Measurements from ENCODE around the gene DCAF5.

Gene DCAF5

DNA sequence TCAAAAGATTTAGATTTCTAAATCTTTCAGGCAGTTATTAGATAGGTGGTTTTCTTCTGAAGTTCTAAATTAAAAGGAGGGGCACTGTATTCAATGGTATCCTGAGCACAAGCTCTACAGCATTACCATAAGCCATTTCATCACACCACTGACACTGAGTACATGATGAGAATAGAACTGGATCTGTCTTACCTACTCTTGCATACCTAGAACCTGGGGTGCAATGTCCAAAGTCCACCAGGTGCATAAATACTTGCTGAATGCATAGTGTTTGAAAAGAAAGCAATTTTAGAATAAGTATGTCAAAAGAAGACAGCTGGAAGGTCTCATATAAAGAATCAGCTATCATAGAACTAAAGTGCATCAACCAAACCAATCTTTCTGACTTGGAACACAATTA lies 88.3 kb downstream of the DCAF5 start:
- Histone ChIP-seq H2BK15ac (ENCODE audit: low read length) (no peak overlapping the region), H4K91ac (ENCODE audit: low read depth, low read length, poor library complexity) (no peak overlapping the region), H3K4me2 (ENCODE audit: insufficient read depth, low read length, poor library complexity, severe bottlenecking) (no peak overlapping the region), H2BK120ac (ENCODE audit: low read depth, low read length) (no peak overlapping the region), H3K9me3 (replicated peaks in 1 of 2; ENCODE audit: control insufficient read depth in 2 of 2, insufficient read depth in 1 of 2, low read depth in 1 of 2, low read length in 2 of 2) (no peaks in the 10 kb centered on the region), H2AFZ (ENCODE audit: low read length) (no peak overlapping the region), H3K27ac (replicated peaks; ENCODE audit: low read length) (no peak overlapping the region), H3K27me3 (ENCODE audit: control insufficient read depth in 3 of 3, insufficient read depth in 3 of 3, low read depth in 1 of 3, low read length in 3 of 3) (no peaks in the 10 kb centered on the region), H2AK5ac (ENCODE audit: low read depth, low read length) (no peak overlapping the region), H3K14ac (ENCODE audit: low read length) (no peak overlapping the region), H2BK5ac (ENCODE audit: low read length) (no peak overlapping the region), H3K79me1 (ENCODE audit: low read depth, low read length) (no peaks in the 10 kb centered on the region), H3K18ac (ENCODE audit: low read length) (no peak overlapping the region), H2BK12ac (ENCODE audit: low read length) (no peak overlapping the region), H3K4me3 (ENCODE audit: low read length in 2 of 2) (no peak overlapping the region), H3K36me3 (replicated peaks in 1 of 2; ENCODE audit: control insufficient read depth in 2 of 2, insufficient read depth in 2 of 2, low read length in 2 of 2) (peaks cover 0 to 80% of the 10 kb centered on the region in 2 donors), H3K9ac (ENCODE audit: low read depth, low read length, poor library complexity) (no peak overlapping the region), H3K23ac (ENCODE audit: low read depth, low read length, poor library complexity) (no peak overlapping the region), H3K4ac (ENCODE audit: low read length) (no peak overlapping the region), H3K4me1 (ENCODE audit: control insufficient read depth in 2 of 2, insufficient read depth in 1 of 2, low read depth in 1 of 2, low read length in 2 of 2) (no peaks in the 10 kb centered on the region), H4K8ac (ENCODE audit: low read depth, low read length) (no peak overlapping the region)
- DNase-seq (ENCODE audit: low spot score): no peak

DNA sequence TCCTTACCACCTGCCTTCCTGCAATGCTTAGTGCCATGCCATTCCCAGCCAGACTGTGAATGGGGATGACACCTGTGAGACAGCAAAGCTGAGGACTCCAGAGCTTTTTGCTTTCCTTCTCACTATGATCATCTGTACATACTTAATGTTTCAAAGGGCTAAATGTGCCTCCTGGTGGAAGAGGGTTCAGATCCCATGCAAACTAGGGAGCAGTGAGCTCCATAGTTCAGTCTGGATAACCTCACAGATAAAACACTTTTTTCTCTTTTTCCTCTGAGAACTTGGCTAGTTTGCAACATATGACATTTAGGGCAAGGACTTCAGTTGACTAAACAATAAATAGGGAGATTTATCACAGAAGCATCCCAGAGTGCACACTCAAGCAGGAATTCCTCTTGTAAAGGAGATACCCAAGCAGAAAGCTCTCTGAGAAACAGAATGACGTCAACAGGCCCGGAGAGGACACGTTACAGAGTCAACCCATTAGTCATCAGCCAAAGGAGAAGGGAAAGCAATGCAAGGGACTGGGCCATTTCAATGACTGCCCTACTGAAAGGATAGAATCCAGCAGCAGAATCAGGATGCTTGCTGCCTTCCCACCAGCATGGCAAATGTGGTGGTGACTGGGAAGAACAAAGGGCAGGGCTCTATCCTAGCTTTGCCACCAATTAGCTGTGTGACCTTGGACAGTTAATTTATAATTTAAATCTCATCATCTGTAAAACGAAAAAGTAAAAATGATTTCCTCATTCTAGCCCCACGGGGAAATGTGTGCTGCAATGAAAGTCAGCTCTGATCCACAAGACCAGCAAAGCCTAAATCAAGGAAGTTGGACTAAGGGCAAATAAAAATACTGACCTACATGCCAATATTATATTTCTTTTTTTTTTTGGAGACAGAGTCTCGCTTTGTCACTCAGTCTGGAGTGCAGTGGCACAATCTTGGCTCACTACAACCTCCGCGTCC lies 93.0 kb downstream of the DCAF5 start:
- H3K9me3 ChIP-seq (replicated peaks in 1 of 2; ENCODE audit: control insufficient read depth in 2 of 2, insufficient read depth in 1 of 2, low read depth in 1 of 2, low read length in 2 of 2): no peaks in the 10 kb centered on the region
- H4K8ac ChIP-seq (ENCODE audit: low read depth, low read length): no peak overlapping the region
- H2BK5ac ChIP-seq (ENCODE audit: low read length): no peak overlapping the region
- no peak overlapping the region for H2BK12ac ChIP-seq (ENCODE audit: low read length)
- no peak overlapping the region for H2BK15ac ChIP-seq (ENCODE audit: low read length)
- no peaks in the 10 kb centered on the region for H3K27me3 ChIP-seq (ENCODE audit: control insufficient read depth in 3 of 3, insufficient read depth in 3 of 3, low read depth in 1 of 3, low read length in 3 of 3)
- H3K27ac ChIP-seq (replicated peaks; ENCODE audit: low read length): no peak overlapping the region
- no peak overlapping the region for H3K23ac ChIP-seq (ENCODE audit: low read depth, low read length, poor library complexity)
- H2BK120ac ChIP-seq (ENCODE audit: low read depth, low read length): no peak overlapping the region
- H3K14ac ChIP-seq (ENCODE audit: low read length): no peak overlapping the region
- H3K4me3 ChIP-seq (ENCODE audit: low read length in 2 of 2): no peak overlapping the region
- H3K4me1 ChIP-seq (ENCODE audit: control insufficient read depth in 2 of 2, insufficient read depth in 1 of 2, low read depth in 1 of 2, low read length in 2 of 2): peaks cover 3 to 6% of the 10 kb centered on the region in 2 donors
- H4K91ac ChIP-seq (ENCODE audit: low read depth, low read length, poor library complexity): no peak overlapping the region
- no peak overlapping the region for H3K4ac ChIP-seq (ENCODE audit: low read length)
- no peak overlapping the region for H2AK5ac ChIP-seq (ENCODE audit: low read depth, low read length)
- H3K9ac ChIP-seq (ENCODE audit: low read depth, low read length, poor library complexity): no peak overlapping the region
- no peak overlapping the region for H3K4me2 ChIP-seq (ENCODE audit: insufficient read depth, low read length, poor library complexity, severe bottlenecking)
- H2AFZ ChIP-seq (ENCODE audit: low read length): no peak overlapping the region
- WGBS, 2 donors (ENCODE audit: extremely low coverage in 2 of 2, insufficient read length in 2 of 2, insufficient replicate concordance in 1 of 2): no CpG with 5 or more reads among the region's 8 CpGs
- no peak for DNase-seq (ENCODE audit: low spot score)
- no peaks in the 10 kb centered on the region for H3K79me1 ChIP-seq (ENCODE audit: low read depth, low read length)
- peaks cover 5 to 82% of the 10 kb centered on the region in 2 donors for H3K36me3 ChIP-seq (replicated peaks in 1 of 2; ENCODE audit: control insufficient read depth in 2 of 2, insufficient read depth in 2 of 2, low read length in 2 of 2)
- H3K18ac ChIP-seq (ENCODE audit: low read length): no peak overlapping the region

DNA sequence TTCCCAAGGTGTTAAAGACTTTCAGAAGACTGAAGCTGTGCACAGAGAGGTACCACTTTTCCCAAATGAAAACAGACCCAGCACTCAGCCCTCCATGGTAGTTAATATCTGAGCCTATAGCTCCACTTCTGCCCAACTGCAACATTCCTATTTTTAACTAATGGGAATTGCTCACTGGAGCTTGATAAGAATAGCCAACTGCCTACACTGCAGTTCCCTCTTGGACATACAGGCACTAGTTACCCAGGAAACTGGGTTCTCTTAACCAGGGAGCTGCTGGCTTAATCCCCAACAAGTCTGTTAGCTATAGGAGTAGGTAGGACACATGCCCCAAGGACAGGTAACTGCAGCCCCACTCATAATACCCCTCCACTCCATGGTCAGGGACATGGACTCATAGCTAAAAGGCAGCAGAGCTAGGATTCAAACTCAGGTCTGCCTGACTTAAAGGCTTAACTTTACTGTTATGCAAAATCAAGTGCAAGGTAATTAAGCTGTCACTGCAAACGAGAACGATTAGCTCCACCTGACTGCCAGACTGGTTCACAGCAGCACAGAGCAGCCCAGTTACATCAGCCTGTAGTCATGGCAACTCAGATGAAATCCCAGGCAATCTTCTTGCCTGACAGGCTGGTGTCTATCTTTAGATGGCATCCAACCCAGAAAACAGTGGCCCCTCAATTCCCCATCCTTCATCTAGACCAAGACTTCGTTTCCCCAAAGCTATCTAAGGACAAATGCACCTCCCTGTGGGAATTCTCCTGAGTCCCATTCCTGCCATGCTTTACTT lies 96.7 kb downstream of the DCAF5 start:
- H2BK15ac ChIP-seq (ENCODE audit: low read length): no peak overlapping the region
- no peaks in the 10 kb centered on the region for H3K9me3 ChIP-seq (replicated peaks in 1 of 2; ENCODE audit: control insufficient read depth in 2 of 2, insufficient read depth in 1 of 2, low read depth in 1 of 2, low read length in 2 of 2)
- H3K36me3 ChIP-seq (replicated peaks in 1 of 2; ENCODE audit: control insufficient read depth in 2 of 2, insufficient read depth in 2 of 2, low read length in 2 of 2): peaks cover 17 to 72% of the 10 kb centered on the region in 2 donors
- H3K18ac ChIP-seq (ENCODE audit: low read length): no peak overlapping the region
- H3K14ac ChIP-seq (ENCODE audit: low read length): no peak overlapping the region
- WGBS, 2 donors (ENCODE audit: extremely low coverage in 2 of 2, insufficient read length in 2 of 2, insufficient replicate concordance in 1 of 2): no CpG with 5 or more reads among the region's 3 CpGs
- H3K27ac ChIP-seq (replicated peaks; ENCODE audit: low read length): no peak overlapping the region
- no peaks in the 10 kb centered on the region for H3K79me1 ChIP-seq (ENCODE audit: low read depth, low read length)
- H3K23ac ChIP-seq (ENCODE audit: low read depth, low read length, poor library complexity): no peak overlapping the region
- no peak overlapping the region for H2BK12ac ChIP-seq (ENCODE audit: low read length)
- no peak overlapping the region for H2BK5ac ChIP-seq (ENCODE audit: low read length)
- H3K9ac ChIP-seq (ENCODE audit: low read depth, low read length, poor library complexity): no peak overlapping the region
- no peak overlapping the region for H4K8ac ChIP-seq (ENCODE audit: low read depth, low read length)
- no peak overlapping the region for H2BK120ac ChIP-seq (ENCODE audit: low read depth, low read length)
- peaks cover 5 to 9% of the 10 kb centered on the region in 2 donors for H3K4me1 ChIP-seq (ENCODE audit: control insufficient read depth in 2 of 2, insufficient read depth in 1 of 2, low read depth in 1 of 2, low read length in 2 of 2)
- DNase-seq (ENCODE audit: low spot score): no peak
- no peak overlapping the region for H2AFZ ChIP-seq (ENCODE audit: low read length)
- no peak overlapping the region for H3K4me3 ChIP-seq (ENCODE audit: low read length in 2 of 2)
- no peak overlapping the region for H2AK5ac ChIP-seq (ENCODE audit: low read depth, low read length)
- no peak overlapping the region for H3K4ac ChIP-seq (ENCODE audit: low read length)
- H4K91ac ChIP-seq (ENCODE audit: low read depth, low read length, poor library complexity): no peak overlapping the region
- no peaks in the 10 kb centered on the region for H3K27me3 ChIP-seq (ENCODE audit: control insufficient read depth in 3 of 3, insufficient read depth in 3 of 3, low read depth in 1 of 3, low read length in 3 of 3)
- no peak overlapping the region for H3K4me2 ChIP-seq (ENCODE audit: insufficient read depth, low read length, poor library complexity, severe bottlenecking)

DNA sequence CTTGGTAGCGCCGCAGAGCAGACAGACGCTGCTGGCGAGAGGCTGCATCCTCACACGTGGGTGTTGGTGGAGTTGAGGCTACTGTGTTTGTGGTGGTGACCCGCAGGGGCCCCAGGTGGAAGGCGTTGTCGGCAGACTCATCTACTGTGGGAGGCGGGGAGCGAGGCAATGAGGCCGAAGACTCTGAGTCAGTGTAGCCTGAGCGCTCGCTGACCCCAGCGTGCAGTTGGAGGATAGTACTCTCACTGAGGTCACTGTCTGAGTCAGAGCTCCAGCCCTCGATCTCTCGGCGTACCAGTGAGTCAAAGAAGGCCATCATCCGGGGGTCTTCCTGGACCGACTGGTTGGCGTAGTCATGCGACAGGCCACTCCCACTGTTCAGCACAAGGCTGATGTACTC lies 97.8 kb downstream of the DCAF5 start:
- Histone ChIP-seq H3K18ac (ENCODE audit: low read length) (no peak overlapping the region), H4K8ac (ENCODE audit: low read depth, low read length) (no peak overlapping the region), H3K4me3 (ENCODE audit: low read length in 2 of 2) (no peak overlapping the region), H3K23ac (ENCODE audit: low read depth, low read length, poor library complexity) (peak overlapping the region; percentile 56), H3K4ac (ENCODE audit: low read length) (no peak overlapping the region), H3K4me1 (ENCODE audit: control insufficient read depth in 2 of 2, insufficient read depth in 1 of 2, low read depth in 1 of 2, low read length in 2 of 2) (peaks cover 7 to 20% of the 10 kb centered on the region in 2 donors), H2BK12ac (ENCODE audit: low read length) (no peak overlapping the region), H2BK15ac (ENCODE audit: low read length) (no peak overlapping the region), H3K9me3 (replicated peaks in 1 of 2; ENCODE audit: control insufficient read depth in 2 of 2, insufficient read depth in 1 of 2, low read depth in 1 of 2, low read length in 2 of 2) (no peaks in the 10 kb centered on the region), H3K27me3 (ENCODE audit: control insufficient read depth in 3 of 3, insufficient read depth in 3 of 3, low read depth in 1 of 3, low read length in 3 of 3) (no peaks in the 10 kb centered on the region), H2BK5ac (ENCODE audit: low read length) (no peak overlapping the region), H2AK5ac (ENCODE audit: low read depth, low read length) (no peak overlapping the region), H3K4me2 (ENCODE audit: insufficient read depth, low read length, poor library complexity, severe bottlenecking) (no peak overlapping the region), H3K27ac (replicated peaks; ENCODE audit: low read length) (no peak overlapping the region), H3K79me1 (ENCODE audit: low read depth, low read length) (no peaks in the 10 kb centered on the region), H3K36me3 (replicated peaks in 1 of 2; ENCODE audit: control insufficient read depth in 2 of 2, insufficient read depth in 2 of 2, low read length in 2 of 2) (peaks cover 17 to 63% of the 10 kb centered on the region in 2 donors), H2BK120ac (ENCODE audit: low read depth, low read length) (no peak overlapping the region), H2AFZ (ENCODE audit: low read length) (no peak overlapping the region), H4K91ac (ENCODE audit: low read depth, low read length, poor library complexity) (no peak overlapping the region), H3K14ac (ENCODE audit: low read length) (no peak overlapping the region), H3K9ac (ENCODE audit: low read depth, low read length, poor library complexity) (no peak overlapping the region)
- no peak for DNase-seq (ENCODE audit: low spot score)
- no CpG with 5 or more reads among the region's 21 CpGs for WGBS, 2 donors (ENCODE audit: extremely low coverage in 2 of 2, insufficient read length in 2 of 2, insufficient replicate concordance in 1 of 2)

All from neuronal stem cell (in vitro differentiated cells).